Measurements from ENCODE around the gene GRB10.

The GRB10 gene

DNA sequence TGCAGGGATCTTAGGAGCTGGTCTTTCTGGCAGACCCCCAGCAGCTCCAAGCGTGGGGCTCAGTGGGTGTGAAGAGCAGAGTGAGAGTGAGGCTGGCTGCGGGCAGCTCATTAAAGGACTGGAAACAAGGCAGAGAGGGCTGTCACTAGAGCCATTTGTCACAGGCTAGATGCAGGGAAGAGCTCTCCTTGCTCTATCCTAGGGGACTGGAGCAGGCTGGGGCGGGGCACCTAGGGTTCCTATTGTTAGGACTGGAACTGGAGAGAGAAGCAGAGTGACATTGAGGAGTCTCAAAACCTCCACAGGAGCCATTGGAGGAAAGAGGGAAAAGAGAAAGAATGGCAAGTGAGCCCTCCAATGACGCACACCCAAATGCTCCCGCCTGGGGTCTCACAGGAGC is 216.7 kb downstream of the GRB10 start:
- no peak for DNase-seq (ENCODE audit: extremely low read depth, low read depth)
- TF ChIP-seq, protein P1, sequence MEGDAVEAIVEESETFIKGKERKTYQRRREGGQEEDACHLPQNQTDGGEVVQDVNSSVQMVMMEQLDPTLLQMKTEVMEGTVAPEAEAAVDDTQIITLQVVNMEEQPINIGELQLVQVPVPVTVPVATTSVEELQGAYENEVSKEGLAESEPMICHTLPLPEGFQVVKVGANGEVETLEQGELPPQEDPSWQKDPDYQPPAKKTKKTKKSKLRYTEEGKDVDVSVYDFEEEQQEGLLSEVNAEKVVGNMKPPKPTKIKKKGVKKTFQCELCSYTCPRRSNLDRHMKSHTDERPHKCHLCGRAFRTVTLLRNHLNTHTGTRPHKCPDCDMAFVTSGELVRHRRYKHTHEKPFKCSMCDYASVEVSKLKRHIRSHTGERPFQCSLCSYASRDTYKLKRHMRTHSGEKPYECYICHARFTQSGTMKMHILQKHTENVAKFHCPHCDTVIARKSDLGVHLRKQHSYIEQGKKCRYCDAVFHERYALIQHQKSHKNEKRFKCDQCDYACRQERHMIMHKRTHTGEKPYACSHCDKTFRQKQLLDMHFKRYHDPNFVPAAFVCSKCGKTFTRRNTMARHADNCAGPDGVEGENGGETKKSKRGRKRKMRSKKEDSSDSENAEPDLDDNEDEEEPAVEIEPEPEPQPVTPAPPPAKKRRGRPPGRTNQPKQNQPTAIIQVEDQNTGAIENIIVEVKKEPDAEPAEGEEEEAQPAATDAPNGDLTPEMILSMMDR (IDR thresholded peaks at IDR 0.05; ENCODE audit: low read depth, low read length) = no peak

DNA sequence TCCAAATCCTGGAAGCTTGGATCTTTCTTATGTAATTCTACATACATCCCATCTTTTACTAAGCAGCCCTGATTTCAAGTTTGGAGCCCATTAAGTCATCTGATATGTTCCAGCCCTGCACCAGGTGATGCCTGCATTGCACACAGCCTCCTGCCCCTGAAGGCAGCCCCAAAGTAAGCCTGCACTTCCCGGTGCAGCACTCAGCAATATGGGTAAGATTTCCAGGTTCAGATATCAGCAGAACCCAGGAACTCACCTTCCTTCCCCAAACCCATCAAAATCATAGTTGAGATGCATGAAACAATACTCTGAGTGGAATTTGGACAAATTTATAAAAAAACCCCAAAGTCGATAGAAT is 217.2 kb downstream of the GRB10 start:
- TF ChIP-seq, protein P1 (IDR thresholded peaks at IDR 0.05; ENCODE audit: low read depth, low read length) = no peak

DNA sequence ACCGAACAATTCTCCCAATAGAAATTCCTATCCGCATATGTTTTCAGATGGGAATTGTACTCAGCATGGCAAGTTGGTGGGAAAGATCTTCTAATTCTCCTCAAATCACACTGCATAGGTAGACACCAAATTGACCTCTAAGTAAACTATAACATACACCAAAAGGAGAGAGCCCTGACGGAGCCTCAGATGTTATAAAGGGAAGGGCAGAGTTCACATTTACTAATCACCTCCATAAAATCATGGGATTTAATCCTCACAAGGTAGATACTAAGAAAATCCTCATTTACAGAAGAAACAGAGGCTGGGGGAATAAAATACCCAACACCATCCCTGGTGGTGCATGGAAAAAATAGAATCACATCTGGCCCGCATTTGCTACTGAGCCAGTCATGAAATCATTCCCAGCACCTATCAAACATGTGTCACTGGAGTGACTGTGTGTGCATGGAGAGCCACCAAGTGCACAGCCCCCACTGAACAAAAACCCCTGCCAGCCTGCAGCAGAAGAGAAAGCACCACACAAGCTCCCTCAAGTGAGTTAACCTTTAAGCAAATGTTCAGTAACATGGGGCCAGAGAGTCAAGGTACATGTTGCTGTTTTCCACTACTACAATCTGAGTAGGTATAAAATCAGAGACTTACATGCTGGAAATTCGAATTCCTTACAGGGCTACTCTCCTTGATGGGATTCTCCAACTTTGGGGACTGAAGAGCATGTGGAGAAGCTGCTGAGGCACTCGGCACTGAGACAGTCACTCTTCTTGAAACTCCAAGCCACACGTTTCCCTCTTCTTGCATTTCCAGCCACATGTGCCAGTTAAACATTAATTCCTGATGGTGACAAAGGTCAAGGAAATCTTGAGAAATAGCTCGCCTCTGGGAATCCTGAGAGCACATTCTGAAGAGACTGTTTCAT is 217.8 kb downstream of the GRB10 start, which contains the start of gene DDC:
Gene DDC (minus strand): TSS at position 766 of the 919 bp plus-strand sequence. CDS start 21,320 bp downstream, outside the sequence.
- TF ChIP-seq, protein P1 (IDR thresholded peaks at IDR 0.05; ENCODE audit: low read depth, low read length) = no peak
- DNase-seq (ENCODE audit: extremely low read depth, low read depth) = no peak

More for the DNA sequence above, 217.2 kb downstream of the GRB10 start:
- DNase-seq (ENCODE audit: extremely low read depth, low read depth) = no peak

DNA sequence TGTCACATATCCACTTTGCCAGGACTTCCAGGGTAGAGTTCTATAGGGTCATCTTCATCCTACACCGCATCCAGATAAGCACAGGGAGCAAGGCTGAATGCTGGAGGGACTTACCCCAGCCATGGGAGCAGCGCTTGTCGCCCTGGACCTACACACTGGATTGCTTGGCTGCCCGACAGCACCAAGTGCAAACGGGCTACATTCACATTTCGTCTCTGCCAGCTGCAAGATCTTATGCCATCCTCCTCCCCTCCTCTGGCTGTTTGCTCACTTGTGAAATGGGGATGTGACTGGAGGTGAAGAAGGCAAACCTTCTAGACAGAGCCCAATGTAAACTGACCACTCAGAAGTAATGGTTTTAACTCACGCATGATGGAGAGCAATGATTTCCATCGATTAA is 218.5 kb downstream of the GRB10 start:
- no peak for DNase-seq (ENCODE audit: extremely low read depth, low read depth)
- TF ChIP-seq, protein P1 (IDR thresholded peaks at IDR 0.05; ENCODE audit: low read depth, low read length) = no peak

DNA sequence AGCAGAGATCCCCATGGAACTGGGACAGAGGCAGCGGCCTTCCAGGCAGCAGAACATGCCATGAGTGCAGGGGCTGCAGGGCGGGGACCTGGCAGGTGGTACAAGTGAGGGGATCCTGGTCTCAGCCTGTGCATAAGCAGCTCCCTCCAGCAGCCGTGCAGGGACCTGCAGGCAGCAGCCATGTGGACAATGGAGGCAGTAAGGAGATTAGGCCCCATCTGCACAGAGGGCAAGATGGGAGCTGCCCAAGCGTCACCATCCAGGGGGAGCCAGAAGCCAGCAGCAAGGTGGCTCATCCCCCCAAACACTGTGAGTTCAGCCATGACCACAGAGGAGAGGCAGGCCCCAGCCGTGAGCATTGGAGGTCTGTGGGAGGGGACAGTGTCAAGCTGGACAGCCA is 220.6 kb downstream of the GRB10 start:
- TF ChIP-seq, protein P1 (IDR thresholded peaks at IDR 0.05; ENCODE audit: low read depth, low read length) = no peak
- DNase-seq (ENCODE audit: extremely low read depth, low read depth) = no peak

DNA sequence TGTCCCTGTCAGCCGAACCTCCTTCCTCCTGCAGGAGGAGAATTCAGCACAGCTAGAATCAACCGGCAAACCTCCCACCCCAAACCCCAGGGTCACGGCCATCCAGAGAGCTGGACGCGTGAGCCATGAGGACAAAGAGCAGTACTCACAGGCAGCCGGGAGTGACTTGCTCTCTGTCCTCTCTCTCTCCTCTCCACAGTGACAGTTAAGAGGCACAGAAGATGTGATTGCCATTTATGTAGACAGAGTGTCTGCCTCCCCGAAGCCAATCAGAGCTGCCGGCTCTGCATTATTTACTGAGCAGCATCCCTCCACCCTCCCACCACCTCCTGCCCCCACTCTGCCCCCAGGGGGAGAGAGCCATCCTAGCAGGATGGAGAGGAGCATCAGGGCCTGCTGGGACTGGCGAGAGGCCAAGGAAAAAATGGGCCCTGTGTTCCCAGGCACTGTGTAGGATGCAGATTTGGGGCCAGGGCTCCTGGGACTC is 221.8 kb downstream of the GRB10 start:
- TF ChIP-seq, protein P1 (IDR thresholded peaks at IDR 0.05; ENCODE audit: low read depth, low read length) = no peak
- no peak for DNase-seq (ENCODE audit: extremely low read depth, low read depth)

DNA sequence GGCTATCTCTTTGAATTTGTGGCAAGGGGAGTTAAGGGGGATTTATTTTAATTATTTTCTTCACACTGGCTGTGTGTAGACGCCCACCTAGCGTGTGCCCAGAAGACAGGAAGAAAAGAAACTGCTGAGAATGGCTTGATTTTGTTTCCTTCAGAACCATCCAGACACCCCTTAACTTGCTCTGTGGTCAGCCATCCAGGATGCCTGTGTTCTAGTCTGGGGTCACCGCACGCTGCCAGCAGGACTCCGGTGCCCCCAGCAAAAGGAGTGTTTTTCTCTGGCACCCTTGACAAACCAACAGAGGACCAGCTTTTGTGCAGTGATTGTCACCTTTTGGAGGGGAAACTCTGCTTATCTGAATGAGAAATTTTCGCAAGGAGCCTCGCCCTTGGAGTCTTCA is 222.8 kb downstream of the GRB10 start:
- TF ChIP-seq, protein P1 (IDR thresholded peaks at IDR 0.05; ENCODE audit: low read depth, low read length) = no peak
- DNase-seq (ENCODE audit: extremely low read depth, low read depth) = no peak

Data from AG09319 (cell line).